Esophagus squamous epithelium (tissue), 4 donors: ENCODE data around the gene SRGAP2C.
"Not testable (repeated sequence)": the region's sequence is repeated elsewhere in the genome, so short reads cannot be mapped to it uniquely, and the experiment has no call there.

Experiments used
- CTCF ChIP-seq, 6 experiments: fragments of 450-650 bp in 4 of 6; fragments of 200-600 bp in 2 of 6; sonication (generic) in 2 of 6; IDR thresholded peaks; one replicate each; pipeline ENCODE4 v1.5.1; 2016 to 2019; ENCODE audit warnings: antibody characterized with exemption in 6 of 6, mild to moderate bottlenecking in 4 of 6, moderate library complexity in 4 of 6
- POLR2A ChIP-seq, 4 donors: fragments of 450-650 bp; IDR thresholded peaks; one replicate each; pipeline ENCODE4 v1.6.1; 2017; ENCODE audit warnings: antibody characterized with exemption in 4 of 4, mild to moderate bottlenecking in 4 of 4, moderate library complexity in 3 of 4

- TF ChIP-seq CTCF, POLR2A (IDR thresholded peaks at IDR 0.05): not testable (repeated sequence)
These were observed 216.7 kb downstream of the SRGAP2C start for GRCh38 chr1:121401375-121401955.
